Suprapubic skin (tissue), 4 donors: ENCODE data around the gene MAP2K5.

Experiments used
- EP300 ChIP-seq: sonication (generic); formaldehyde crosslinking; IDR thresholded peaks from one replicate; pipeline ENCODE4 v1.6.1; 2017; ENCODE audit warnings: antibody characterized with exemption
- POLR2A ChIP-seq, 2 donors: fragments of 450-650 bp; IDR thresholded peaks; one replicate each; pipeline ENCODE4 v1.6.1; 2017; ENCODE audit warnings: antibody characterized with exemption in 2 of 2, mild to moderate bottlenecking in 2 of 2, moderate library complexity in 2 of 2
- POLR2AphosphoS5 ChIP-seq, 3 donors: sonication (generic); formaldehyde crosslinking; IDR thresholded peaks; one replicate each; pipeline ENCODE4 v1.6.1; 2017; ENCODE audit warnings: antibody characterized with exemption in 3 of 3
- TF ChIP-seq, protein P1 (sequence below), 2 donors: fragments of 200-600 bp in 1 of 2; fragments of 450-650 bp in 1 of 2; sonication (generic) in 1 of 2; IDR thresholded peaks; one replicate each; pipeline ENCODE4 v1.5.1; 2016 to 2019; ENCODE audit warnings: antibody characterized with exemption in 2 of 2, mild to moderate bottlenecking in 1 of 2, moderate library complexity in 1 of 2

DNA sequence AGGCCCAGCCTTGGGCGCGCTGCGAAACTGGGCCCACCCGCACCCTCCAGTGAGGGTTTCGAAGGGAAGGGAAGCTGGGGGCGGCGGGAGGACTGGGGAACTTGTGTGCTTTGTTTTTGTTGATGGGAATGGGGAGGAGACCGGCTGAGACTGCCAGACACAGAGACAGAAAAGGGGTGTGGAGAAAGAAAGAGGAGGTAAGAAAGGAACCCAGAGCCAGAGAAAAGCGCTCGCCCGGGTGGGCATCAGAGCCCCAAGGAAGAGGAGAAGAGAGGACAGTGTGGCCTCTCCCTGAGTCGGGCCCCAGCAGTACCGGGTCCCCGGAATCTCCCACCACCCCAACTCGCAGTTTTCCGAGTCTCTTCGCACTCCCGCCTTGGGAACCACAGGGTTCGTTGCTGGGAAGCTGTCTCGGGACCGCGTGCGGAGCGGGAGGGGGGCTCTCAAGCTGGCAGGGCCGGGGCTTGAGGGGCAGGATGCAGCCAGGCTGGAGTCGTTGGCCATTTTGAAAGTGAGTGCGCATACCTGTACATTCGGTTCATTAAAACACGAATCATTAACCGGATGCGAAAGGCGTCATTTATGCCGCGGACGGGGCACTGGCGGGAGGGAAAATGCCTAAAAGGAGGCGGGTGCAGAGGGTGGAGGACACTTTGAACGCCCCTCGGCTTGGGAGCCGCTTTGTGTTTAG lies 285.9 kb downstream of the MAP2K5 start:
- TF ChIP-seq, protein P1, sequence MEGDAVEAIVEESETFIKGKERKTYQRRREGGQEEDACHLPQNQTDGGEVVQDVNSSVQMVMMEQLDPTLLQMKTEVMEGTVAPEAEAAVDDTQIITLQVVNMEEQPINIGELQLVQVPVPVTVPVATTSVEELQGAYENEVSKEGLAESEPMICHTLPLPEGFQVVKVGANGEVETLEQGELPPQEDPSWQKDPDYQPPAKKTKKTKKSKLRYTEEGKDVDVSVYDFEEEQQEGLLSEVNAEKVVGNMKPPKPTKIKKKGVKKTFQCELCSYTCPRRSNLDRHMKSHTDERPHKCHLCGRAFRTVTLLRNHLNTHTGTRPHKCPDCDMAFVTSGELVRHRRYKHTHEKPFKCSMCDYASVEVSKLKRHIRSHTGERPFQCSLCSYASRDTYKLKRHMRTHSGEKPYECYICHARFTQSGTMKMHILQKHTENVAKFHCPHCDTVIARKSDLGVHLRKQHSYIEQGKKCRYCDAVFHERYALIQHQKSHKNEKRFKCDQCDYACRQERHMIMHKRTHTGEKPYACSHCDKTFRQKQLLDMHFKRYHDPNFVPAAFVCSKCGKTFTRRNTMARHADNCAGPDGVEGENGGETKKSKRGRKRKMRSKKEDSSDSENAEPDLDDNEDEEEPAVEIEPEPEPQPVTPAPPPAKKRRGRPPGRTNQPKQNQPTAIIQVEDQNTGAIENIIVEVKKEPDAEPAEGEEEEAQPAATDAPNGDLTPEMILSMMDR (IDR thresholded peaks at IDR 0.05): no peak
- TF ChIP-seq POLR2A (IDR thresholded peaks at IDR 0.05) (no peak), EP300 (no peak), POLR2AphosphoS5 (IDR thresholded peaks at IDR 0.05) (no peak)
